HepG2 (cell line): ENCODE results near the gene COQ4. TPM values are rescaled to one million over a fixed set of nuclear protein-coding genes. Genes with fewer than 3 reads are reported as not detected.

ENCODE experiments used
- HCFC1 ChIP-seq: fragments of 150-350 bp; IDR thresholded peaks from 2 replicates; pipeline ENCODE4 v1.6.1; 2014; ENCODE audit warnings: low read depth, low read length
- HES4 ChIP-seq: sonication (generic); formaldehyde crosslinking; IDR thresholded peaks from 2 replicates; pipeline ENCODE4 v1.9.0; 2021; ENCODE audit warnings: mild to moderate bottlenecking, missing genetic modification reagents, borderline replicate concordance
- HHEX ChIP-seq: IDR thresholded peaks from 2 replicates; pipeline ENCODE4 v1.6.1; 2016; ENCODE audit warnings: control low read depth
- MAFK ChIP-seq, 2 experiments: IDR thresholded peaks in 1 of 2; conservative IDR thresholded peaks in 1 of 2; 2 replicates each; pipeline ENCODE4 v1.6.1; 2011; ENCODE audit warnings: improper control_type of control experiment in 2 of 2, low read length in 2 of 2
- MEIS1 ChIP-seq: sonication (generic); formaldehyde crosslinking; IDR thresholded peaks from 2 replicates; pipeline ENCODE4 v1.9.0; 2021; ENCODE audit warnings: mild to moderate bottlenecking, missing genetic modification reagents, moderate library complexity, borderline replicate concordance
- MTF2 ChIP-seq: sonication (generic); formaldehyde crosslinking; IDR thresholded peaks from 2 replicates; pipeline ENCODE4 v1.5.0; 2020; ENCODE audit warnings: missing genetic modification reagents, borderline replicate concordance
- NFRKB ChIP-seq: fragments of 450-650 bp; IDR thresholded peaks from 2 replicates; pipeline ENCODE4 v1.6.1; 2017
- NR2F2 ChIP-seq: IDR thresholded peaks from 2 replicates; pipeline ENCODE4 v1.6.1; 2012; ENCODE audit warnings: low read depth, inconsistent platforms, borderline replicate concordance
- NR2F6 ChIP-seq, 2 experiments: IDR thresholded peaks; 2 replicates each; pipeline ENCODE4 v1.6.1; 2016; ENCODE audit warnings: antibody characterized with exemption in 1 of 2, mild to moderate bottlenecking in 1 of 2
- ONECUT2 ChIP-seq: sonication (generic); formaldehyde crosslinking; IDR thresholded peaks from 2 replicates; pipeline ENCODE4 v1.4.0; 2020; ENCODE audit warnings: missing genetic modification reagents
- PAX8 ChIP-seq: sonication (generic); formaldehyde crosslinking; IDR thresholded peaks from 2 replicates; pipeline ENCODE4 v1.8.0; 2022; ENCODE audit warnings: mild to moderate bottlenecking, missing genetic modification reagents, borderline replicate concordance
- PHF5A ChIP-seq: IDR thresholded peaks from one replicate; pipeline ENCODE4 v1.6.1; 2018; ENCODE audit warnings: low read depth, missing genetic modification reagents; ENCODE audit not compliant: unreplicated experiment
- PITX1 ChIP-seq: sonication (generic); formaldehyde crosslinking; IDR thresholded peaks from 2 replicates; pipeline ENCODE4 v1.5.1; 2020; ENCODE audit warnings: mild to moderate bottlenecking, missing genetic modification reagents
- PLRG1 ChIP-seq: fragments of 450-650 bp; conservative IDR thresholded peaks from 2 replicates; pipeline ENCODE4 v1.6.1; 2016
- SP4 ChIP-seq: sonication (generic); formaldehyde crosslinking; IDR thresholded peaks from 2 replicates; pipeline ENCODE4 v1.8.1; 2023; ENCODE audit warnings: mild to moderate bottlenecking, missing genetic modification reagents
- SP5 ChIP-seq: IDR thresholded peaks from 2 replicates; pipeline ENCODE4 v1.6.1; 2016; ENCODE audit warnings: low read depth, borderline replicate concordance
- ZBTB1 ChIP-seq: sonication (generic); formaldehyde crosslinking; IDR thresholded peaks from 2 replicates; pipeline ENCODE4 v1.4.0; 2020; ENCODE audit warnings: missing genetic modification reagents, borderline replicate concordance
- ZBTB14 ChIP-seq: sonication (generic); formaldehyde crosslinking; IDR thresholded peaks from 2 replicates; pipeline ENCODE4 v1.4.0; 2020; ENCODE audit warnings: missing genetic modification reagents
- ZBTB43 ChIP-seq: sonication (generic); formaldehyde crosslinking; conservative IDR thresholded peaks from 2 replicates; pipeline ENCODE4 v1.4.0; 2020; ENCODE audit warnings: missing genetic modification reagents
- ZFP41 ChIP-seq: sonication (generic); formaldehyde crosslinking; IDR thresholded peaks from 2 replicates; pipeline ENCODE4 v1.4.0; 2020; ENCODE audit warnings: mild to moderate bottlenecking, missing genetic modification reagents, borderline replicate concordance
- ZNF572 ChIP-seq: sonication (generic); formaldehyde crosslinking; IDR thresholded peaks from 2 replicates; pipeline ENCODE4 v1.5.1; 2020; ENCODE audit warnings: mild to moderate bottlenecking, missing genetic modification reagents
- ZNF709 ChIP-seq: sonication (generic); formaldehyde crosslinking; IDR thresholded peaks from 2 replicates; pipeline ENCODE4 v1.5.0; 2020; ENCODE audit warnings: mild to moderate bottlenecking, missing genetic modification reagents
- ZNF83 ChIP-seq: sonication (generic); formaldehyde crosslinking; IDR thresholded peaks from 2 replicates; pipeline ENCODE4 v1.4.0; 2020; ENCODE audit warnings: missing genetic modification reagents, mild to moderate bottlenecking, borderline replicate concordance
- ZSCAN12 ChIP-seq: sonication (generic); formaldehyde crosslinking; IDR thresholded peaks from 2 replicates; pipeline ENCODE4 v1.9.0; 2021; ENCODE audit warnings: mild to moderate bottlenecking, missing genetic modification reagents
- polyA plus RNA-seq, 8 experiments: library from polyadenylated mRNA; depleted of rRNA in 3 of 8; stranded (reverse) in 7 of 8; unstranded in 1 of 8; fragments of >200 nt; fragmentation: Illumina TruSeq in 4 of 8; extraction: Trizol in 4 of 8; gene quantifications; 2 replicates each; pipeline versions ENCODE4 v1.2.1 to v1.2.3, GENCODE V29; 2011 to 2016; ENCODE audit warnings: low read depth in 4 of 8, missing spikeins in 1 of 8, mixed read lengths in 1 of 8; ENCODE audit not compliant: insufficient read depth in 1 of 8
- total RNA-seq, 5 experiments: library from RNA; depleted of rRNA; stranded (reverse); fragments of >200 nt; fragmentation: Illumina TruSeq; extraction: Trizol; gene quantifications; 2 replicates each; pipeline ENCODE4 v1.2.3, GENCODE V29; 2016; ENCODE audit warnings: low read depth in 1 of 5
- TF ChIP-seq, protein P1 (sequence below): sonication (generic); formaldehyde crosslinking; IDR thresholded peaks from 2 replicates; pipeline ENCODE4 v1.5.1; 2020; ENCODE audit warnings: mild to moderate bottlenecking, missing genetic modification reagents, moderate library complexity

COQ4 gene
- total and polyA plus RNA-seq, 2 of the 13 experiments (the other 11 are each of a cell fraction or from before 2014, with no cell fraction given) = 26.1 to 36.0 TPM

DNA sequence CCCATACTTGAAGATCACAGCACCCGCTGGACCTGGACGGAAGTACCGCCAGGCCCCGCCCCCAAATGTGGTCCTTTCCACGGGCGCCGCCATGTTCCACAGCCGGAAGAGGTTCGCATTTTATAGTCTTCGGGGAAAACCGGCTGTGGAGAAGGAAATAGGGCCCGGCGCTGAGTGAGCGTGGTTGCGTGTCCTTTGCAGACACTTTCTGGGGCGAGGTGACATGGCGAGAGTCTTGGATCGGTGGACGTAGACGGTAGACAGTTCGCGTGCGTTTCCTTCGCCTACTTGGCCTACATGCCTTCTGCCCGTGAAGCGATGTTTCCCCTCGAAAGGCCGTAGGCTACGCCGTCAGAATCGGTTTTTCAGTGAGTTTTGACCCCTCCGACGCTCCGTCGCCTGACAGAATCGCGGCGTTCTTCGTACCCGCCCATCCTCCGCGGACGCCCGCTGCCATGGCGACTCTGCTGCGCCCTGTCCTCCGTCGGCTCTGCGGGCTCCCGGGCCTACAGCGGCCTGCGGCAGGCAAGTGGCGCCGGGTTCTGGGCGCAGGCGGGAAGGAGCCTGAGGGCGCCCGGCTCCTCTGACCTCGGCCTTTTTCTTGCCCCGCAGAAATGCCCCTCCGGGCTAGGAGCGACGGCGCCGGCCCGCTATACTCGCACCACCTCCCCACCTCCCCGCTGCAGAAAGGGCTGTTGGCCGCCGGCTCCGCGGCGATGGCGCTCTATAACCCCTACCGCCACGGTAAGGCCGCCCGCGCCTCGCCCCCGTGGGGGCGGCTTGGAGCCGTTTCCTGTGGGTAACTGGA, at the start of gene COQ4, which contains the start of gene TRUB2 (continued):
- TF ChIP-seq PITX1 (CRISPR knock-in tag) (peak; percentile 64), ONECUT2 (CRISPR knock-in tag) (no peak), MEIS1 (peak; percentile 48; the same call in 1 of the 2 replicates), MTF2 (CRISPR knock-in tag) (no peak), ZNF709 (CRISPR knock-in tag) (peak; percentile 86), HCFC1 (peak; percentile 80), NR2F2 (peak; percentile 41; the same call in 1 of the 2 replicates), ZFP41 (CRISPR knock-in tag) (peak; percentile 80; the same call in 1 of the 2 replicates), HES4 (CRISPR knock-in tag) (no peak), PAX8 (CRISPR knock-in tag) (no peak; the same call in 1 of the 2 replicates), ZBTB1 (no peak), NFRKB (no peak), PLRG1 (no peak), NR2F6 (IDR thresholded peaks at IDR 0.05) (0 out of 2 replicates have a peak, but pooled peaks have one; percentile 17), NR2F6 (CRISPR knock-in tag; IDR thresholded peaks at IDR 0.05) (no peak; the same call in 1 of the 2 replicates), PHF5A (CRISPR knock-in tag) (no peak), HHEX (CRISPR knock-in tag) (no peak), ZNF572 (CRISPR knock-in tag) (peak; percentile 43; the same call in 1 of the 2 replicates), ZNF83 (peak; percentile 75; the same call in 1 of the 2 replicates), SP4 (CRISPR knock-in tag) (peak; percentile 85), ZBTB43 (0 out of 2 replicates have a peak, but pooled peaks have one; percentile 38), SP5 (CRISPR knock-in tag) (peak; percentile 14; the same call in 1 of the 2 replicates), ZSCAN12 (CRISPR knock-in tag) (peak; percentile 36), MAFK (conservative IDR thresholded peaks at IDR 0.05 in 1 of 2, IDR thresholded peaks at IDR 0.05 in 1 of 2; ENCODE audit: low read length in 2 of 2) (no peak), ZBTB14 (no peak)
- TF ChIP-seq, protein P1, sequence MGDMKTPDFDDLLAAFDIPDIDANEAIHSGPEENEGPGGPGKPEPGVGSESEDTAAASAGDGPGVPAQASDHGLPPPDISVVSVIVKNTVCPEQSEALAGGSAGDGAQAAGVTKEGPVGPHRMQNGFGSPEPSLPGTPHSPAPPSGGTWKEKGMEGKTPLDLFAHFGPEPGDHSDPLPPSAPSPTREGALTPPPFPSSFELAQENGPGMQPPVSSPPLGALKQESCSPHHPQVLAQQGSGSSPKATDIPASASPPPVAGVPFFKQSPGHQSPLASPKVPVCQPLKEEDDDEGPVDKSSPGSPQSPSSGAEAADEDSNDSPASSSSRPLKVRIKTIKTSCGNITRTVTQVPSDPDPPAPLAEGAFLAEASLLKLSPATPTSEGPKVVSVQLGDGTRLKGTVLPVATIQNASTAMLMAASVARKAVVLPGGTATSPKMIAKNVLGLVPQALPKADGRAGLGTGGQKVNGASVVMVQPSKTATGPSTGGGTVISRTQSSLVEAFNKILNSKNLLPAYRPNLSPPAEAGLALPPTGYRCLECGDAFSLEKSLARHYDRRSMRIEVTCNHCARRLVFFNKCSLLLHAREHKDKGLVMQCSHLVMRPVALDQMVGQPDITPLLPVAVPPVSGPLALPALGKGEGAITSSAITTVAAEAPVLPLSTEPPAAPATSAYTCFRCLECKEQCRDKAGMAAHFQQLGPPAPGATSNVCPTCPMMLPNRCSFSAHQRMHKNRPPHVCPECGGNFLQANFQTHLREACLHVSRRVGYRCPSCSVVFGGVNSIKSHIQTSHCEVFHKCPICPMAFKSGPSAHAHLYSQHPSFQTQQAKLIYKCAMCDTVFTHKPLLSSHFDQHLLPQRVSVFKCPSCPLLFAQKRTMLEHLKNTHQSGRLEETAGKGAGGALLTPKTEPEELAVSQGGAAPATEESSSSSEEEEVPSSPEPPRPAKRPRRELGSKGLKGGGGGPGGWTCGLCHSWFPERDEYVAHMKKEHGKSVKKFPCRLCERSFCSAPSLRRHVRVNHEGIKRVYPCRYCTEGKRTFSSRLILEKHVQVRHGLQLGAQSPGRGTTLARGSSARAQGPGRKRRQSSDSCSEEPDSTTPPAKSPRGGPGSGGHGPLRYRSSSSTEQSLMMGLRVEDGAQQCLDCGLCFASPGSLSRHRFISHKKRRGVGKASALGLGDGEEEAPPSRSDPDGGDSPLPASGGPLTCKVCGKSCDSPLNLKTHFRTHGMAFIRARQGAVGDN (CRISPR knock-in tag) = peak; percentile 92
